ENCODE measurements around the gene SECTM1.

GRCh38 chr17:82342361-82343079 is 9.0 kb upstream of the SECTM1 start:
- TF ChIP-seq POLR2AphosphoS5 (IDR thresholded peaks at IDR 0.05; ENCODE audit: low read depth, low read length): no peak
- no peak for TF ChIP-seq SIN3A (IDR thresholded peaks at IDR 0.05; ENCODE audit: borderline replicate concordance, insufficient read depth, low read length)
- TF ChIP-seq, protein P1, sequence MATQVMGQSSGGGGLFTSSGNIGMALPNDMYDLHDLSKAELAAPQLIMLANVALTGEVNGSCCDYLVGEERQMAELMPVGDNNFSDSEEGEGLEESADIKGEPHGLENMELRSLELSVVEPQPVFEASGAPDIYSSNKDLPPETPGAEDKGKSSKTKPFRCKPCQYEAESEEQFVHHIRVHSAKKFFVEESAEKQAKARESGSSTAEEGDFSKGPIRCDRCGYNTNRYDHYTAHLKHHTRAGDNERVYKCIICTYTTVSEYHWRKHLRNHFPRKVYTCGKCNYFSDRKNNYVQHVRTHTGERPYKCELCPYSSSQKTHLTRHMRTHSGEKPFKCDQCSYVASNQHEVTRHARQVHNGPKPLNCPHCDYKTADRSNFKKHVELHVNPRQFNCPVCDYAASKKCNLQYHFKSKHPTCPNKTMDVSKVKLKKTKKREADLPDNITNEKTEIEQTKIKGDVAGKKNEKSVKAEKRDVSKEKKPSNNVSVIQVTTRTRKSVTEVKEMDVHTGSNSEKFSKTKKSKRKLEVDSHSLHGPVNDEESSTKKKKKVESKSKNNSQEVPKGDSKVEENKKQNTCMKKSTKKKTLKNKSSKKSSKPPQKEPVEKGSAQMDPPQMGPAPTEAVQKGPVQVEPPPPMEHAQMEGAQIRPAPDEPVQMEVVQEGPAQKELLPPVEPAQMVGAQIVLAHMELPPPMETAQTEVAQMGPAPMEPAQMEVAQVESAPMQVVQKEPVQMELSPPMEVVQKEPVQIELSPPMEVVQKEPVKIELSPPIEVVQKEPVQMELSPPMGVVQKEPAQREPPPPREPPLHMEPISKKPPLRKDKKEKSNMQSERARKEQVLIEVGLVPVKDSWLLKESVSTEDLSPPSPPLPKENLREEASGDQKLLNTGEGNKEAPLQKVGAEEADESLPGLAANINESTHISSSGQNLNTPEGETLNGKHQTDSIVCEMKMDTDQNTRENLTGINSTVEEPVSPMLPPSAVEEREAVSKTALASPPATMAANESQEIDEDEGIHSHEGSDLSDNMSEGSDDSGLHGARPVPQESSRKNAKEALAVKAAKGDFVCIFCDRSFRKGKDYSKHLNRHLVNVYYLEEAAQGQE (IDR thresholded peaks at IDR 0.05; ENCODE audit: insufficient read depth in 1 of 2, low read depth in 2 of 2, low read length in 2 of 2): no peak
- no peak for TF ChIP-seq TAF1 (IDR thresholded peaks at IDR 0.05; ENCODE audit: borderline replicate concordance, insufficient read depth, low read length)
- TF ChIP-seq FOXP2 (optimal IDR thresholded peaks at IDR 0.05; ENCODE audit: borderline replicate concordance, extremely low read depth, extremely low read length, insufficient read depth): no peak

Measured in PFSK-1 (cell line).